CD14-positive monocyte (primary cell): Measurements from ENCODE around the gene SSBP2. TPM values are rescaled to one million over a fixed set of nuclear protein-coding genes. Genes with fewer than 3 reads are reported as not detected.

Experiments
- DNase-seq, 3 donors: peaks; one replicate each; pipeline ENCODE4 v3.0.0-alpha.2; 2011 to 2022
- H2AFZ ChIP-seq: 2 replicates; pipeline ENCODE4 v1.6.0; 2012; ENCODE audit warnings: mild to moderate bottlenecking, low read depth, low read length, inconsistent platforms; ENCODE audit not compliant: insufficient read depth, poor library complexity, severe bottlenecking
- H3K27ac ChIP-seq, 2 donors: 1 replicate in 1 of 2; 2 replicates in 1 of 2; pipeline ENCODE4 v1.5.1; 2012 to 2013; ENCODE audit warnings: low read length in 2 of 2, control low read depth in 1 of 2, inconsistent platforms in 1 of 2, low read depth in 1 of 2, mild to moderate bottlenecking in 1 of 2
- H3K27me3 ChIP-seq, 2 donors: one replicate each; pipeline versions ENCODE4 v1.6.0 to v1.6.1; 2011 to 2013; ENCODE audit warnings: low read length in 2 of 2; ENCODE audit not compliant: control insufficient read depth in 2 of 2, insufficient read depth in 2 of 2
- H3K36me3 ChIP-seq, 2 donors: replicated peaks in 1 of 2; 1 replicate in 1 of 2; 2 replicates in 1 of 2; pipeline versions ENCODE4 v1.5.1 to v1.6.1; 2012 to 2013; ENCODE audit warnings: low read length in 2 of 2, control low read depth in 1 of 2, inconsistent platforms in 1 of 2, mild to moderate bottlenecking in 1 of 2; ENCODE audit not compliant: insufficient read depth in 2 of 2, control insufficient read depth in 1 of 2
- H3K4me1 ChIP-seq, 2 donors: 1 replicate in 1 of 2; 2 replicates in 1 of 2; pipeline versions ENCODE4 v1.5.1 to v1.6.1; 2012 to 2013; ENCODE audit warnings: low read length in 2 of 2, control low read depth in 1 of 2, inconsistent platforms in 1 of 2, mild to moderate bottlenecking in 1 of 2, moderate library complexity in 1 of 2; ENCODE audit not compliant: insufficient read depth in 2 of 2, control insufficient read depth in 1 of 2
- H3K4me2 ChIP-seq: replicated peaks from 2 replicates; pipeline ENCODE3; 2012; ENCODE audit warnings: low read length, moderate library complexity, mild to moderate bottlenecking; ENCODE audit not compliant: poor library complexity, severe bottlenecking; ENCODE audit errors: extremely low read depth
- H3K4me3 ChIP-seq, 3 experiments: fragments of 200-600 bp in 1 of 3; sonication (generic) in 1 of 3; replicated peaks in 1 of 3; 1 replicate in 2 of 3; 2 replicates in 1 of 3; pipeline ENCODE4 v1.5.1; 2011 to 2013; ENCODE audit warnings: low read length in 3 of 3, mild to moderate bottlenecking in 3 of 3, control low read depth in 2 of 3, low read depth in 2 of 3, inconsistent platforms in 1 of 3, moderate library complexity in 1 of 3
- H3K79me2 ChIP-seq: 2 replicates; pipeline ENCODE4 v1.6.0; 2012; ENCODE audit warnings: mild to moderate bottlenecking, control low read depth, inconsistent platforms, low read length, moderate library complexity; ENCODE audit not compliant: insufficient read depth
- H3K9ac ChIP-seq: 2 replicates; pipeline ENCODE4 v1.6.0; 2017; ENCODE audit warnings: low read length, mild to moderate bottlenecking; ENCODE audit not compliant: insufficient read depth, poor library complexity, severe bottlenecking
- H3K9me3 ChIP-seq, 2 donors: replicated peaks in 1 of 2; 1 replicate in 1 of 2; 2 replicates in 1 of 2; pipeline versions ENCODE4 v1.5.1 to v1.6.1; 2012 to 2013; ENCODE audit warnings: low read length in 2 of 2, control low read depth in 1 of 2; ENCODE audit not compliant: control insufficient read depth in 1 of 2, insufficient read depth in 1 of 2
- H4K20me1 ChIP-seq: 2 replicates; pipeline ENCODE4 v1.6.0; 2012; ENCODE audit warnings: mild to moderate bottlenecking, low read length, control low read depth, moderate library complexity; ENCODE audit not compliant: insufficient read depth
- H3K27ac Mint-ChIP-seq, 7 donors: one replicate each; pipeline ENCODE4 v1.8.0; 2020; ENCODE audit warnings: mild to moderate bottlenecking in 7 of 7, mixed read lengths in 7 of 7, moderate library complexity in 6 of 7, inconsistent platforms in 2 of 7
- H3K27me3 Mint-ChIP-seq, 3 donors: one replicate each; pipeline ENCODE4 v1.8.0; 2021 to 2022; ENCODE audit warnings: low read depth in 3 of 3, mild to moderate bottlenecking in 3 of 3, mixed read lengths in 3 of 3, moderate library complexity in 3 of 3, inconsistent platforms in 1 of 3
- H3K36me3 Mint-ChIP-seq, 2 donors: one replicate each; pipeline ENCODE4 v1.8.0; 2020; ENCODE audit warnings: mixed read lengths in 2 of 2, inconsistent platforms in 1 of 2, mild to moderate bottlenecking in 1 of 2
- H3K4me1 Mint-ChIP-seq: one replicate; pipeline ENCODE4 v1.8.0; 2020; ENCODE audit warnings: mild to moderate bottlenecking, mixed read lengths
- H3K4me3 Mint-ChIP-seq, 2 donors: one replicate each; pipeline ENCODE4 v1.8.0; 2020; ENCODE audit warnings: mild to moderate bottlenecking in 2 of 2, mixed read lengths in 2 of 2, moderate library complexity in 1 of 2
- H3K9me3 Mint-ChIP-seq, 7 donors: one replicate each; pipeline ENCODE4 v1.8.0; 2020 to 2022; ENCODE audit warnings: mixed read lengths in 7 of 7, mild to moderate bottlenecking in 6 of 7, moderate library complexity in 6 of 7, inconsistent platforms in 2 of 7
- WGBS: methylation state at CpG from one replicate; pipeline ENCODE4 v1.1.5; 2013; ENCODE audit warnings: missing lambda C conversion rate; ENCODE audit not compliant: insufficient coverage; 5-methylcytosine and 5-hydroxymethylcytosine counted together
- intact Hi-C, 2 donors: fragments of 100-400 bp; cut with micrococcal nuclease; formaldehyde crosslinking; loops; one replicate each; pipeline versions ENCODE4 v1.15.0 to v1.15.1; 2023
- polyA plus RNA-seq, 3 donors: library from polyadenylated mRNA; depleted of rRNA in 1 of 3; unstranded in 2 of 3; stranded (reverse) in 1 of 3; fragments of 300-500 nt in 2 of 3; fragments of >200 nt in 1 of 3; fragmentation: Illumina TruSeq in 2 of 3; gene quantifications; 1 replicate in 2 of 3; 2 replicates in 1 of 3; pipeline ENCODE4 v1.2.3, GENCODE V29; 2012 to 2021
- TF ChIP-seq, protein P1 (sequence below): fragments of 200-600 bp; IDR thresholded peaks from one replicate; pipeline ENCODE4 v1.8.0; 2022; ENCODE audit warnings: antibody characterized with exemption, mild to moderate bottlenecking

The SSBP2 gene
- polyA plus RNA-seq, 3 donors: 29.1 to 55.2 (median 53.4) TPM

DNA sequence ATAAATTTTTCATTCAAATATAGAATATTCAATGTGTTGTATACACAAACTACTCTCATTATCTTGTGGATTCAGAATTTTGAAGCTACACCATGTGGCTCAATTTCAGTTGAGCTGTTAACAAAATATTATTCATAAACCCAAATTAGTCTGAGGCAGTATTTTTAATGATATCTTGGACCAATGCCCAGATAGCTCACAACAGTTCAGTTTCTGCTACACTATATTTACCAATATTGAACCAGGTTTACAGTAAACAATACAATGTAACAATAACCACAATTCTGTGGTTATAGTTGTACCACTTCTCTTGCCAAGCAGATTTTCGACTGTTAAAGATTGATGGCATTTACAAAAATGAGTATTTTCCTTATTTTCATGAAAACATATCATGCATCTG lies 99.9 kb downstream of the SSBP2 start:
- no peaks in the 10 kb centered on the region for H3K27me3 ChIP-seq
- intact Hi-C loops: no loop called here
- H3K4me2 ChIP-seq: no peak overlapping the region

DNA sequence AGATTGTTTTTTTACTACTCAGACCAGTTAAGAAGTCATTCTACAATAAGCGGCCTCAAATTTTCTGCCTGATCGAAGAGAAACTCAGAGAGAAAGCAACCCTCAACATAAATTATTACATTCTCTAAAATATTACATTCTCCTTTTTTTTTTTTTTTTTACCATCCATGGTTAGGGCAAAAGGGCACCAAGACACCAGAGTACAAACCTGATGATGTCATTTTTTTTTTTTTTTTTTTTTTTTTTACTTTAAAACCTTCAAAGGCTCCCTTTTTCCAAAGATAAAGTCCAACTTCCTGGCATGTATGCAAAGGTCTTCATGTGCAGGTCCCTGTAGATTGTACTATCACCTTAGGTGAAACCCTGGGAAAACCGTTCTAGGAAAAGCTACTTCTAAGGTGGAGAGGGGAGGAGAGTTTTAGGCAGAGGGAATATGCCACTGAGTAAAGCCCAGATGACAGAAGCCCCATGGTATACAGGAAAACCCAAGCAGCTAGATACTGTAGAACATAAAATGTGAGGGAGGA lies 104.4 kb downstream of the SSBP2 start:
- Histone ChIP-seq H3K4me3 (no peak overlapping the region), H3K36me3 (peaks cover 0 to 6% of the 10 kb centered on the region in 2 donors), H3K9ac (no peak overlapping the region), H3K9me3 (no peaks in the 10 kb centered on the region), H3K4me1 (no peaks in the 10 kb centered on the region), H3K27me3 (no peaks in the 10 kb centered on the region), H2AFZ (no peak overlapping the region), H3K4me2 (no peak overlapping the region), H3K27ac (no peak overlapping the region), H3K79me2 (no peaks in the 10 kb centered on the region), H4K20me1 (no peaks in the 10 kb centered on the region)
- no peaks in the 10 kb centered on the region for H3K4me1 Mint-ChIP-seq
- TF ChIP-seq, protein P1, sequence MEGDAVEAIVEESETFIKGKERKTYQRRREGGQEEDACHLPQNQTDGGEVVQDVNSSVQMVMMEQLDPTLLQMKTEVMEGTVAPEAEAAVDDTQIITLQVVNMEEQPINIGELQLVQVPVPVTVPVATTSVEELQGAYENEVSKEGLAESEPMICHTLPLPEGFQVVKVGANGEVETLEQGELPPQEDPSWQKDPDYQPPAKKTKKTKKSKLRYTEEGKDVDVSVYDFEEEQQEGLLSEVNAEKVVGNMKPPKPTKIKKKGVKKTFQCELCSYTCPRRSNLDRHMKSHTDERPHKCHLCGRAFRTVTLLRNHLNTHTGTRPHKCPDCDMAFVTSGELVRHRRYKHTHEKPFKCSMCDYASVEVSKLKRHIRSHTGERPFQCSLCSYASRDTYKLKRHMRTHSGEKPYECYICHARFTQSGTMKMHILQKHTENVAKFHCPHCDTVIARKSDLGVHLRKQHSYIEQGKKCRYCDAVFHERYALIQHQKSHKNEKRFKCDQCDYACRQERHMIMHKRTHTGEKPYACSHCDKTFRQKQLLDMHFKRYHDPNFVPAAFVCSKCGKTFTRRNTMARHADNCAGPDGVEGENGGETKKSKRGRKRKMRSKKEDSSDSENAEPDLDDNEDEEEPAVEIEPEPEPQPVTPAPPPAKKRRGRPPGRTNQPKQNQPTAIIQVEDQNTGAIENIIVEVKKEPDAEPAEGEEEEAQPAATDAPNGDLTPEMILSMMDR: no peak
- peak overlapping the region in 1 of 7 donors; percentile 67 for H3K27ac Mint-ChIP-seq
- H3K36me3 Mint-ChIP-seq: peaks cover 12 to 14% of the 10 kb centered on the region in 2 donors
- intact Hi-C loops: no loop called here
- DNase-seq: no peak
- no peak overlapping the region for H3K4me3 Mint-ChIP-seq
- H3K27me3 Mint-ChIP-seq: no peaks in the 10 kb centered on the region
- H3K9me3 Mint-ChIP-seq: peaks cover 0 to 2% (median 0%) of the 10 kb centered on the region in 7 donors
- WGBS: no CpG with 5 or more reads among the region's 3 CpGs

More for the DNA sequence above, 99.9 kb downstream of the SSBP2 start:
- H3K4me1 Mint-ChIP-seq: no peaks in the 10 kb centered on the region
- H3K36me3 Mint-ChIP-seq: peaks cover 11 to 22% of the 10 kb centered on the region in 2 donors
- Histone ChIP-seq H3K4me1 (no peaks in the 10 kb centered on the region), H2AFZ (no peak overlapping the region), H3K9me3 (no peaks in the 10 kb centered on the region), H4K20me1 (no peaks in the 10 kb centered on the region), H3K79me2 (no peaks in the 10 kb centered on the region), H3K4me3 (no peak overlapping the region), H3K9ac (no peak overlapping the region), H3K36me3 (peaks cover 0 to 6% of the 10 kb centered on the region in 2 donors), H3K27ac (no peak overlapping the region)
- H3K27me3 Mint-ChIP-seq: no peaks in the 10 kb centered on the region
- DNase-seq: no peak
- no peak overlapping the region for H3K27ac Mint-ChIP-seq
- H3K4me3 Mint-ChIP-seq: no peak overlapping the region
- TF ChIP-seq, protein P1: no peak
- no CpG with 5 or more reads among the region's 1 CpG for WGBS
- peaks cover 0 to 8% (median 2%) of the 10 kb centered on the region in 7 donors for H3K9me3 Mint-ChIP-seq
